ENCODE measurements around the gene C15orf62. TPM values are rescaled to one million over a fixed set of nuclear protein-coding genes. Genes with fewer than 3 reads are reported as not detected.

C15orf62 gene
- total RNA-seq, 3 donors from 2014 or later: 0.48 to 4.7 (median 2.0) TPM

- DNase-seq (ENCODE audit: low spot score in 2 of 2): no peak
- TF ChIP-seq POLR2A (IDR thresholded peaks at IDR 0.05) (no peak), POLR2AphosphoS5 (IDR thresholded peaks at IDR 0.05) (no peak), CTCF (IDR thresholded peaks at IDR 0.05) (no peak)
- Histone ChIP-seq H3K27me3 (no peaks in the 10 kb centered on the region), H3K4me3 (no peak overlapping the region), H3K9me3 (no peaks in the 10 kb centered on the region), H3K27ac (no peak overlapping the region), H3K36me3 (no peaks in the 10 kb centered on the region), H3K4me1 (no peaks in the 10 kb centered on the region)
- intact Hi-C loops (cut with DNase I; ENCODE audit: low total_unique reads): no loop called here
Observed at GRCh38 chr15:40747685-40748631, 21.8 kb upstream of the C15orf62 start.

- Histone ChIP-seq H3K36me3 (no peaks in the 10 kb centered on the region), H3K4me3 (no peak overlapping the region), H3K27ac (no peak overlapping the region), H3K9me3 (no peaks in the 10 kb centered on the region), H3K27me3 (no peaks in the 10 kb centered on the region), H3K4me1 (no peaks in the 10 kb centered on the region)
- intact Hi-C loops (cut with DNase I; ENCODE audit: low total_unique reads): no loop called here
- no peak for DNase-seq (ENCODE audit: low spot score in 2 of 2)
- no peak for TF ChIP-seq CTCF (IDR thresholded peaks at IDR 0.05)
- no peak for TF ChIP-seq POLR2A (IDR thresholded peaks at IDR 0.05)
- no peak for TF ChIP-seq POLR2AphosphoS5 (IDR thresholded peaks at IDR 0.05)
Observed at GRCh38 chr15:40749151-40749630, 20.6 kb upstream of the C15orf62 start.

- no peak overlapping the region for H3K4me3 ChIP-seq
Observed at GRCh38 chr15:40750885-40751284, 18.9 kb upstream of the C15orf62 start.

GRCh38 chr15:40751745-40752144 is 18.0 kb upstream of the C15orf62 start:
- H3K36me3 ChIP-seq: no peaks in the 10 kb centered on the region
- intact Hi-C loops (cut with DNase I; ENCODE audit: low total_unique reads): no loop called here
- H3K27me3 ChIP-seq: no peaks in the 10 kb centered on the region
- H3K4me3 ChIP-seq: no peak overlapping the region
- DNase-seq (ENCODE audit: low spot score in 2 of 2): no peak
- TF ChIP-seq POLR2A (IDR thresholded peaks at IDR 0.05) (no peak), CTCF (IDR thresholded peaks at IDR 0.05) (no peak), POLR2AphosphoS5 (IDR thresholded peaks at IDR 0.05) (no peak)
- H3K9me3 ChIP-seq: no peaks in the 10 kb centered on the region
- H3K4me1 ChIP-seq: no peaks in the 10 kb centered on the region
- no peak overlapping the region for H3K27ac ChIP-seq

More at GRCh38 chr15:40750885-40751284, 18.9 kb upstream of the C15orf62 start:
- Histone ChIP-seq H3K27me3 (no peaks in the 10 kb centered on the region), H3K9me3 (no peaks in the 10 kb centered on the region), H3K36me3 (no peaks in the 10 kb centered on the region), H3K4me1 (no peaks in the 10 kb centered on the region), H3K27ac (no peak overlapping the region)
- intact Hi-C loops (cut with DNase I; ENCODE audit: low total_unique reads): no loop called here
- DNase-seq (ENCODE audit: low spot score in 2 of 2): no peak
- no peak for TF ChIP-seq POLR2A (IDR thresholded peaks at IDR 0.05)
- TF ChIP-seq POLR2AphosphoS5 (IDR thresholded peaks at IDR 0.05): no peak
- no peak for TF ChIP-seq CTCF (IDR thresholded peaks at IDR 0.05)

GRCh38 chr15:40754574-40754882 is 15.3 kb upstream of the C15orf62 start:
- peak overlapping the region; percentile 92 to 93 for H3K27ac ChIP-seq

More at GRCh38 chr15:40754574-40754882, 15.3 kb upstream of the C15orf62 start:
- Histone ChIP-seq H3K27me3 (no peaks in the 10 kb centered on the region), H3K36me3 (no peaks in the 10 kb centered on the region), H3K4me3 (peak overlapping the region; percentile 77 to 87 (median 84)), H3K9me3 (no peaks in the 10 kb centered on the region), H3K4me1 (no peaks in the 10 kb centered on the region)
- intact Hi-C loops (cut with DNase I; ENCODE audit: low total_unique reads): no loop called here
- TF ChIP-seq POLR2AphosphoS5 (IDR thresholded peaks at IDR 0.05) (no peak), CTCF (IDR thresholded peaks at IDR 0.05) (no peak), POLR2A (IDR thresholded peaks at IDR 0.05) (no peak)
- DNase-seq (ENCODE audit: low spot score in 2 of 2): no peak

All from breast epithelium (tissue), 4 donors.